ENCODE data around the gene RPTOR.
A peak's percentile ranks its signal among the peaks of the same experiment; 100 is the strongest.

RPTOR gene

DNA sequence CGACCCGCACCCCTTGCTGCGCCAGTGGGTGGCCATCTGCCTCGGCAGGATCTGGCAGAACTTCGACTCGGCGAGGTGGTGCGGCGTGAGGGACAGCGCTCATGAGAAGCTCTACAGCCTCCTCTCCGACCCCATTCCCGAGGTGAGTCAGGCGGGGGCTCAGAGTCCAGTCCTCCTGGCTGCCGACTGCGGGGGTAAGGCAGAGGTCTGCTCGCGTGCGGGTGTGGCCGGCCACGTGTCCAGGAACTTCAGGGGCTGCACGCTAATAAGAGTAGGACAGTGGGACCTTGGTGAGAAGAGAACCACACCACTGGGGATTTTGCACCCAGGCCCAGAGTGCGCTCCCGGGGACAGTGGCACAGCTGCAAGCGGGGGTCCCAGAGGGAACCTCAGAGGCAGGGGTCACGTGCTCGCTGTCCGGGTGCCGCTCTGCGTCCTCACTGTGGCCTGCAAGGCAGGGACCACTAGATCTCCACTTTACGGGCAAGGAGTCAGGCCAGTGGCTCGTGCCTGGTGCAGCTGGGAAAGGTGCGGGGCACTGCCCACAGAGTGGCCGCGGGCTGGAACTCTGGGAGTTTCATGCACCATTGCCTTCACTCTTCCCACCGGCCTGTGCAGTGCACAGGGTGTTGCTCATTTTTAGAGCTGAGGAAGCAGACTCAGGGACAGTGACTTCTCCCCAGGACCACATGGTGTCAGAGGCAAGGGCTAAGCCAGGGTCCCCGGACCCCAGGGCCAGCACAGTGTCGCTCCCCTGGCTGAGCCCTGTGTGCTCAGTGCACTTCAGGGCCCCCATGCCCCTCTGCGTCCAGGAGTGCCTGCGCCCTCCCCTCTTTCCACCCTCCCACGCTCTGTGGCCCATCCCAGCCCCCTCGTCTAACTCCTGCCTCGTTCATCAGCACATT is 339.4 kb downstream of the RPTOR start:
- Mint-ChIP-seq H3K9me3 (no peaks in the 10 kb centered on the region), H3K4me1 (peaks cover 21% of the 10 kb centered on the region), H3K36me3 (peaks cover 81% of the 10 kb centered on the region), H3K27ac (no peak overlapping the region), H3K27me3 (no peaks in the 10 kb centered on the region), H3K4me3 (no peak overlapping the region)
- no peak for ATAC-seq

DNA sequence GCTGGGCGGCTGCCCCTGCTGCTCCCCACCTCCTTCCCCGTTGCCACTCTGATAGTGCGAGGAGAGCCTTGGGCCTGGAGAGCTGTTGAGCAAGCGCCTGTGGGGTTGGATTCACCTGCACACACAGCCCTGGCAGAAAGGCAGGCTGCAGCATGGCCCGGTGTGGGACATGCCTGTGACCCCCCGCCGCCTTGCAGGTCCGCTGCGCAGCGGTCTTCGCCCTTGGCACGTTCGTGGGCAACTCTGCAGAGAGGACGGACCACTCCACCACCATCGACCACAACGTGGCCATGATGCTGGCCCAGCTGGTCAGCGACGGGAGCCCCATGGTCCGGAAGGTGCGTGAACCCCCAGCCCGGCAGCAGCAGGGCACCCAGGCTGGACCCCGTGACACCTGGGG is 340.2 kb downstream of the RPTOR start:
- peaks cover 77% of the 10 kb centered on the region for H3K36me3 Mint-ChIP-seq
- H3K9me3 Mint-ChIP-seq: no peaks in the 10 kb centered on the region
- no peaks in the 10 kb centered on the region for H3K27me3 Mint-ChIP-seq
- H3K4me1 Mint-ChIP-seq: peaks cover 19% of the 10 kb centered on the region
- ATAC-seq: no peak
- H3K4me3 Mint-ChIP-seq: no peak overlapping the region
- no peak overlapping the region for H3K27ac Mint-ChIP-seq

DNA sequence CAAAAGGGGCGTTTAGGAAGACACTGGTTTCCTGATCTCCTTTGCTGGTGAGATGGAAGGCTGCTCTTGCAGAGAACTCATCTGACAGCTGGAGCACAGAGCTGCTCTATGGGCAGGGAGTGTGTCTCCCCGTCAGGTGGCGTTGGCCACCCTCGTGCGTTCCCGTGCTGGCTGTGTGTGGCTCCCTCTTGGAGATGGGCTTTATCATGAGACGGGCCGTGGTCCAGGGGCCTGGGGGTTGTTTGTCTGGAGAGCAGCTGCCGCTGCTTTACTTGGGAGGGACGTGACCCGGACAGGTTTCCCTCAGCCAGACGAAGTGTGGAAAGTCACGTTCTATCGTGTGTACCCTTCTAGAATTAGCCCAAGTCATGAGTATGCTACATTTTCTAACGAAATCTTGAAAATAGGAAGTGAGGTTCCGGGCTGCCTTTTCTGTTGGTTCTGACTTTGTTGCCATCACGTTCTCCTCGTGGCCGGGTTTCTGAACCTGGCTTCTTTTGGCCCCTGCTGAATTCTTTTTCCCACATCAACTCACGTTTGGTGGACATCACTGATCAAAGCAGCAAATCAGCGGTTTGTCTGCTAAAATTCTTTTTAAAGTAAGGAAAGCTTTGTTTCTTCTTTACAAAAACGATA is 341.4 kb downstream of the RPTOR start:
- peak overlapping the region; percentile 58 for H3K4me3 Mint-ChIP-seq
- H3K4me1 Mint-ChIP-seq: peaks cover 29% of the 10 kb centered on the region

DNA sequence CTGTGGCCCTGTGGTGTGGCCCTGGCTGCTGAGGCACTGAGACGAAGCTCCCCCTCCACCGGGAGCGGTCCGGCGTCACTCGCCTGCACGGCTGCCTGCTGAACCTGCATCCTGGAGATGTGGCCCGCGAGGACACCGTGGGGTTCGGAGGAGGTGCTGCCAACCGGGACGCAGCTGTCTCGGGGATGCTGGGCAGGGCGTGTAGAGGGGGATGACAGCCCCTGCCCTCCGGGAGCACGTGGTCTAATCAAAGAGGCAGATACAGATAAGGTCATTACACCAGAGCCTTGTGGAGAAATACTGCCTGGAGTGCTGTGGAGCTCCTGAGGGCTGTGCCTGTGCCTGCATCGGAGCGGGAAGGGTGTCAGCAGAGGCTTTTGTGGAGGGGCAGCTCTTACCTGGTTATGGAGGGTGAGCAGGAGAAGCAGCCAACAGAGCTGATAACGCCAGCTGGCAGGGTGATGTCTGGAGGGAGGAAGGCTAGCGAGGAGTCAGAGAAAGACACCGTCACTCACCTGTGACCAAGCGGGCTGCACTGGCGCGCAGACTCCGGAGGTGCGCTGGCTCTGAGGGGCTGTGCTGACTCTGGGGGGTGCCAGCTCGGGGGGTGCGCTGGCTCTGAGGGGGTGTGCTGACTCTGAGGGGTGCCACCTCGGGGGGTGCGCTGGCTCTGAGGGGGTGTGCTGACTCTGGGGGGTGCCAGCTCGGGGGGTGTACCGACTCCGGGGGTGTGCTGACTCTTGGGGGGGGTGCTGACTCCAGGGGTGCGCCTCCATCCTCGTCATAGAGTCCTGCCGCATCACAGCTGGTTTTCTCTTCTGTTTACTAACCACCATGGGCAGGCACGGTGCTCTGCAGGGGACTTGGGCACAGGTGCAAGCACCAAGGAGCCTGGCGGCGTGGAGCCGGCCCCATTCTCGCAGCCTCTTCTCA is 342.3 kb downstream of the RPTOR start:
- H3K27ac Mint-ChIP-seq: peak overlapping the region; percentile 70
- H3K27me3 Mint-ChIP-seq: no peaks in the 10 kb centered on the region
- no peaks in the 10 kb centered on the region for H3K9me3 Mint-ChIP-seq
- H3K36me3 Mint-ChIP-seq: peaks cover 67% of the 10 kb centered on the region
- no peak for ATAC-seq
- H3K4me3 Mint-ChIP-seq: peak overlapping the region; percentile 58
- H3K4me1 Mint-ChIP-seq: peaks cover 38% of the 10 kb centered on the region

More for the DNA sequence above, 341.4 kb downstream of the RPTOR start:
- H3K9me3 Mint-ChIP-seq: no peaks in the 10 kb centered on the region
- peak overlapping the region; percentile 70 for H3K27ac Mint-ChIP-seq
- peak; percentile 31 for ATAC-seq
- H3K36me3 Mint-ChIP-seq: peaks cover 67% of the 10 kb centered on the region
- H3K27me3 Mint-ChIP-seq: no peaks in the 10 kb centered on the region

DNA sequence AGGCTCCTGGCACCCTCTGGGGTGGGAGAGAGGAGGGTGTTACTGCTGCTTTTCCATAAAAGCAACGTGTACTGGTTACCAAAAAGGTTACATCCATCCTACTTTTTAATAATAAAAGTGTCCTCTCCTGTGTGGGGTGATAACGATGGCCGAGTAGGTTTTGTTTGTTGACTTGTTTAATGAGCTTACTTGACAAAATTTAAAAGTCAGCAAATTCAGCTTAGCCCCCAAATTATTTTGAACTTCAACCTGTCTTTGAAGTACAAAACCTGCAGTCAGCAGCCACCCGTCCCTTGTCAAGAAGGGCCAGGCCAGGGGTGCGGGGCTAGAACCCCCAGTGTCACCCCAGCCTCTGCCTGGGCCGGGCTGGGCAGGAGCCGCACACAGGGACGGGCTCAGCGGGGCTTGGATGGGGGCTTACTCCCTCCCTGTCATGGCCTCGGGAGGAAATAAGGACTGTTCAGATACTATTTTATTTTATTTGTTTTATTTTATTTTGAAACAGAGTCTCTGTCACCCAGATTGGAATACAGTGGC is 343.1 kb downstream of the RPTOR start:
- Mint-ChIP-seq H3K36me3 (peaks cover 59% of the 10 kb centered on the region), H3K27ac (no peak overlapping the region), H3K4me3 (no peak overlapping the region), H3K27me3 (no peaks in the 10 kb centered on the region), H3K4me1 (peaks cover 46% of the 10 kb centered on the region), H3K9me3 (no peaks in the 10 kb centered on the region)
- ATAC-seq: no peak

DNA sequence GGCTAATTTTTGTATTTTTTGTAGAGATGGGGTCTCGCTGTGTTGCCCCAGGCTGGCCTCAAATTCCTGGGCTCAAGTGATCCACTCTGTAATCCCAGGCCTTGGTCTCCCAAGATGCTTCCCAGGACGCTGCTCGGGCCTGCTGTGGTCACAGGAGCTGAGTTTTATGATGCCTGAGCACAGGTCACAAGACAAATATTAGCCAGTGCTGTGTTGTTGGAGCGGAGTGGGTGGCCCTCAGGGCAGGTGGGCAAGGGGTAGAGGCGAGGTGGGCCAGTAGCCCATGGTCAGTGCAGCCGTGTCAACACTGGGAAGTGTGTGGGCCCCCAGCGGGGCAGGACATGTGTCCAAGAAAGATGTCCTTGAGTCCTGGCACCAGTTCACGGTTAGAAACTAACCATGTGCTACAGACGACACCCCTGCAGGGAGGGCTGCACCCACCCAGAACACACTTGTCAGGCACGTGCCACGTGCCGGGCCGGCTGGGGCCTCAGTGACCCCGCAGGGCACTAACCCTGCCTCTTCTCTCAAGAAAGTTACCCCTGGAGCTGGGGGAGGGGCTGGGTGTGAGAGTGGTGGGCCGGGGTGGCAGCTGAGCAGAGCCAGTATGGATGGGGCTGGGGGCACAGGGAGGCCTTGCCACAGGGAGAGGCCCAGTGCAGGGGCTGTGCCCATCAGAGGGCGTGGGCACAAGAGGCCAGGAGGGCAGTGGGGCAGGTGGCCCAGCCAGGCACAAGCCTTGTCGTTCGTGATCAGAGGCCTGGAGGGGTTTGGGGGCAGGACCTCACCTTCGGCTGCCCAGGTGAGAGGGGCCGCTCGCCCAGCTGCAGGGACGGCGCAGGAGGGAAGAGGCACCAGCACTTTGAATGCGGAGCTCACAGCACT is 343.9 kb downstream of the RPTOR start:
- Mint-ChIP-seq H3K36me3 (peaks cover 53% of the 10 kb centered on the region), H3K27me3 (no peaks in the 10 kb centered on the region), H3K27ac (peak overlapping the region; percentile 24)

DNA sequence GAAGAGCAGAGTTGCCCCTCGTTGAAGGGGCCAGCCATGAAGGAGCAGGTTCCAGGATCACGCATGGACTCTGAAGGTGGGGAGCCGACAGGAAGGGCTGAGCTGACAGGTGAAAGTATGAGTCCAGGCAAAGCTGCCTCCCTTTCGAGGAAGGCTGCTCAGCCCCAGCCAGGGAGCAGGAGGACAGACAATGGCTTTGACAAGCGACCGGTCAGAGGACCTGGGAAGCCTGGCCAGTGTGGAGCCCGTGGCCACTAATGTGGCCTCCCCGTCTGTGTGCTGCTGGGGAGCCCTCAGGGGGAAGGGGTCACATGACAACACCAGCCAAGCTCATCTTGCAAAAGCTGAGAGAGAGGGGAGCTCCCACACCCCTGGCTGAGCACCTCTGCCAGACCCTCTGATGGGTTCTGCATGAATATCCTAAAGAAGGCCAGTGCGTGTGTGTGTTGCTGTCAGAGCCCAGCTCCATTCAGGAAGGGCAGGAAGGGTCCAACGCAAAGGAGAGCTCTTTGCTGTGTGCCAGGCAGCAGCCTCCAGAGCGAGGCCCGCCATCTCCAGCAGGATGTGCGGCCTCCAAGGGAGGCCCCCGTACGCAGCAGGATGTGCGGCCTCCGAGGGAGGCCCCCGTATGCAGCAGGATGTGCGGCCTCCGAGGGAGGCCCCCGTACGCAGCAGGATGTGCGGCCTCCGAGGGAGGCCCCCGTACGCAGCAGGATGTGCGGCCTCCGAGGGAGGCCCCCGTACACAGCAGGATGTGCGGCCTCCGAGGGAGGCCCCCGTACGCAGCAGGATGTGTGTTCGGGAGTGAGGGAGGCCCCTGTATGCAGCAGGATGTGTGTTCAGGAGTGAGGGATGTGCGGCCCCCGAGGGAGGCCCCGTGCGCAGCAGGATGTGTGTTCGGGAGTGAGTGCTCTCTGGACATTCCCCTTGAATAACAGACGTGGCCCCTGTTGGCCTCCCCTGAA is 344.9 kb downstream of the RPTOR start:
- H3K36me3 Mint-ChIP-seq: peaks cover 54% of the 10 kb centered on the region
- H3K4me3 Mint-ChIP-seq: no peak overlapping the region
- no peaks in the 10 kb centered on the region for H3K27me3 Mint-ChIP-seq
- no peaks in the 10 kb centered on the region for H3K9me3 Mint-ChIP-seq
- peaks cover 51% of the 10 kb centered on the region for H3K4me1 Mint-ChIP-seq
- H3K27ac Mint-ChIP-seq: no peak overlapping the region
- ATAC-seq: no peak

More for the DNA sequence above, 343.9 kb downstream of the RPTOR start:
- Mint-ChIP-seq H3K4me1 (peaks cover 51% of the 10 kb centered on the region), H3K4me3 (no peak overlapping the region), H3K9me3 (no peaks in the 10 kb centered on the region)
- ATAC-seq: no peak

DNA sequence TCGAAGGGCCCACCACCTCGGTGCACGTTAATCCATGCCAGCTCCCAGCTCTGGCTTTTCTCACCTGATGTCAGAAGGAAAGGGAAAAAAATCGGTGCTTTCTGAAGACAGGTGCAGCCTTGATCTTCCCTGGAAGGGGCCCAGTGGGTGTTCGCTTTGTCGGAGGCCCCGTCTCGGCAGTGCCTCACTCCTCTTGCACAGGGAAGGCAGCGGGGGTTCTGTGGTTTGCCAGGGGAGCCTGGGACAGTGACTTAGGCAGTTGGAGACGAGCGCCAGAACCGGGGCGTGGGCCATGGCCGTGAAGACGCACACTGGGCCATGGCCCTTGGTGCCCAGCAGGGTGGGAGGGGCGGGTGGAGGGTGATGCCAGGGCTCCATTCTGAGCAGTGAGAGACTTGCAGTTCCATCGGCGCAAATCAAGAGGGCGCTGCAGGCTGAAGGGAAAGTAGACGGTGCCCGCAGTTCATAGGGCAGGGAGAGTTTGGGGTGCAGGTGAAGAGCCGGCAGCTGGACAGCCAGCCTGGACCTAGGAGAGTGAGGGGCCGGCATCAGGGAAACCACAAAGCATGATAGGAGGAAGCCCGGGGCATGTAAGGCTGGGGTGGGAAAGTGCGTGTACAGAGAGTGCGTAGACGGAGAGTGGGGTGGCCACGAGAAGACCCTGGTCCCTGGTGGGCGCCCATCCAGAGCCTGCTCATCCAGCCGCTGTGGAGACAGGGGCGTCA is 345.7 kb downstream of the RPTOR start:
- no peaks in the 10 kb centered on the region for H3K27me3 Mint-ChIP-seq

DNA sequence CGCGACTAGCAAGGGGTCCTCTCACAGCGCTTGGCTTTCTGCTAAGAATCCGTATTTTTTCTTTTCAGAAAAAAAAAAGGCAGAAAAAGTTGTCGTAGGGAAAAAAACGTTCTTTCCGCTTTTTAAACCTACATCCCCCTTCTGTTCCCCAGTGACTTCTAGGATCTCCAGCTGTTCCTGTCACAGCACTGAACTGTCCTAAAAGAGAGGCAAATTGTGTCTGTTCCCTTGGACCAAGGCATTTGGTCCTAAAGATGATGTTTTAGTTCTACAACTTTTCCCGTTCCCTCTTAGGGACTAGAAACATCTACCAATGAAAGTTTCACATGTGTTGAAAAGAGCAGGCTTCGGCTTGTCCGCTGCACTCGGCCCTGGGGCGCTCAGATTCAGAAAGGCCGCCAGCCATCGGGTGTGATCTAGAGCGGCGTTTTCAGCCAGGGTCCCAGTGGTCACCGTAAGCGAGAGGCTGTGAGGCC is 346.3 kb downstream of the RPTOR start:
- Mint-ChIP-seq H3K27me3 (no peaks in the 10 kb centered on the region), H3K4me3 (no peak overlapping the region), H3K4me1 (peaks cover 59% of the 10 kb centered on the region), H3K36me3 (peaks cover 54% of the 10 kb centered on the region), H3K9me3 (no peaks in the 10 kb centered on the region), H3K27ac (peak overlapping the region; percentile 86)
- no peak for ATAC-seq

More for the DNA sequence above, 345.7 kb downstream of the RPTOR start:
- no peak overlapping the region for H3K4me3 Mint-ChIP-seq
- H3K36me3 Mint-ChIP-seq: peaks cover 54% of the 10 kb centered on the region
- no peak for ATAC-seq
- H3K4me1 Mint-ChIP-seq: peaks cover 56% of the 10 kb centered on the region
- no peaks in the 10 kb centered on the region for H3K9me3 Mint-ChIP-seq
- peak overlapping the region; percentile 86 for H3K27ac Mint-ChIP-seq

DNA sequence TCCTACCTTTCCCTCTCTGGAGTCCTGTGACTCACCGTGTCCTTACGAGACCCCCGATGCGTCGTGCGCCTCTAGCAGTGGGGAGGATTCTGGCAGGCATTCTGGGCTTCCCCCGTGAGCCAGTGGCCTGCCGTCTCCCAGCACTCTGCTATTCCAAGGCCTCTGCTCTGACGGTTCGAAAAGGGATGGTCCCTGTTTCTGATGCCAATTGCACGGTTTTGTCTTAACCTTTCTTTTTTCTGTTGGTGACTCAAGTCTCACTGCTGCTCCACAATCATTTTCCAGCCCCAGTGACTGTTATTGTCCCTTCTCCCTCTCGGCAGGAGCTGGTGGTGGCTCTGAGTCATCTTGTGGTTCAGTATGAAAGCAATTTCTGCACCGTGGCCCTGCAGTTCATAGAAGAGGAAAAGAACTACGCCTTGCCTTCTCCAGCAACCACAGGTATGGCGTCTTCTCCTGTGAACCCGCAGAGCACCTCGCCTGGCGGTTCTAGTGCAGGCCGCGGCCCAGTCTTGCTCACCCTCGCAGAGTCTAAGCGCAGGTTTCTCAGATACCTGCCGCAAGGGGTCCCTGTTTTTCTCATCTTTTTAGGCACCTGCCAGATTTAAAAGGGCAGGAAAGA is 346.9 kb downstream of the RPTOR start:
- peak overlapping the region; percentile 86 for H3K27ac Mint-ChIP-seq
- H3K4me3 Mint-ChIP-seq: peak overlapping the region; percentile 40
- peaks cover 54% of the 10 kb centered on the region for H3K36me3 Mint-ChIP-seq
- H3K4me1 Mint-ChIP-seq: peaks cover 53% of the 10 kb centered on the region
- H3K27me3 Mint-ChIP-seq: no peaks in the 10 kb centered on the region
- no peaks in the 10 kb centered on the region for H3K9me3 Mint-ChIP-seq
- ATAC-seq: peak; percentile 70

DNA sequence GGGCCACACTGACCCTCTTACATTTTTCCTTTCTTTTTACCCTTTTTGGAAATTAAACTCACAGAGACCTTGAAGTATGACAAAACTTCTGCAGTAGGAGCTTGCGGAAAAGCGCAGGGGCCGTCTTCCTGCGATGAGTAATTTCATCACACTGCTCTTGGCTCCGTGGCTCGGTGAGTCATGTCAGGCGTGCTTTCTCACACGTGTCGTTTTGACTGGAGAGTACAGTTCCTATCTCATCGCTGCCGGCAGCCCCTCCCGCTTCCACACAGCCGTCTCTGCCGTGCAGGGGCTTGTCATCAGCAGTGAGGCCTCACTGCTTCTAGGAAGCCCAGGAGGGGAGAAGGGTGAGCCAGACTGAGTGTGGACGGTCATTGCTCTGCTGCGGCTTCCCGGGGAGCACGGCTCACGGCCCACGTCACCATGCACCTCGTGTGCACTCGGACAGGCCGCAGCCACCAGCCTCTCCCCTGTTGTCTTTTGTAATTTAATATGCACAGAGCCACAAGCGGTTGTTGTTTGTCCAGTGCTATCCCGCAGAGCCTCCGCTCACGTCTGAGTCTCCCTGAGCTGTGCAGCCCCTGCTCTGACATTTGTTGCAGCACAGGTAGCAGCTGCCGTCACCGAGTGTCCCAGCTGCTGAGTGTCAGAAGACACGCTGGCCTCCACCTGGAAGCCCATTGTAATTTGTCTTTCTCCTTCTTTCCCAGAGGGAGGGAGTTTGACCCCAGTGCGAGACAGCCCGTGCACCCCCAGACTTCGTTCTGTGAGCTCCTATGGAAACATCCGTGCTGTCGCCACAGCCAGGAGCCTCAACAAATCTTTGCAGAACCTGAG is 347.6 kb downstream of the RPTOR start:
- ATAC-seq: peak; percentile 91
- H3K36me3 Mint-ChIP-seq: peaks cover 54% of the 10 kb centered on the region
- no peaks in the 10 kb centered on the region for H3K9me3 Mint-ChIP-seq
- H3K4me3 Mint-ChIP-seq: peak overlapping the region; percentile 40
- H3K27me3 Mint-ChIP-seq: no peaks in the 10 kb centered on the region
- peak overlapping the region; percentile 86 for H3K27ac Mint-ChIP-seq
- H3K4me1 Mint-ChIP-seq: peaks cover 49% of the 10 kb centered on the region

Measured in stimulated activated memory B cell treated with anti-CD40 and anti-IgM and Interleukin-4, amounts not matched to agents 10 μg/mL and 1 μg/mL and 100 μg/mL, for 72 hours (primary cell).